ENCODE results near the gene GNG13. TPM values are rescaled to one million over a fixed set of nuclear protein-coding genes. Genes with fewer than 3 reads are reported as not detected.

The GNG13 gene
- total RNA-seq, 1 donor from 2014 or later: not detected

- peaks cover 18% of the 10 kb centered on the region for H3K4me1 ChIP-seq
- no peaks in the 10 kb centered on the region for H3K9me3 ChIP-seq (ENCODE audit: low read depth)
- Mint-ChIP-seq H3K36me3 (peaks cover 7% of the 10 kb centered on the region), H3K9me3 (no peaks in the 10 kb centered on the region), H3K27ac (no peak overlapping the region), H3K27me3 (ENCODE audit: insufficient read depth, low read depth) (peaks cover 5% of the 10 kb centered on the region), H3K4me3 (no peak overlapping the region), H3K4me1 (peaks cover 1% of the 10 kb centered on the region)
- no peak overlapping the region for H2AFZ ChIP-seq (replicated peaks)
- H4K20me1 ChIP-seq (ENCODE audit: low read depth): peaks cover 43% of the 10 kb centered on the region
- TF ChIP-seq EZH2phosphoT487 (IDR thresholded peaks at IDR 0.05): no peak
- TF ChIP-seq CTCF (IDR thresholded peaks at IDR 0.05): no peak
- no peak for TF ChIP-seq EZH2 (IDR thresholded peaks at IDR 0.05)
- peaks cover 10% of the 10 kb centered on the region for H3F3A ChIP-seq (ENCODE audit: low read depth)
- H3K4me3 ChIP-seq: no peak overlapping the region
- no peak overlapping the region for H3K27ac ChIP-seq
- no peak overlapping the region for H3K9ac ChIP-seq
- H3K4me2 ChIP-seq: no peak overlapping the region
- DNase-seq (ENCODE audit: low spot score): no peak
- peaks cover 27% of the 10 kb centered on the region for H3K27me3 ChIP-seq
- no peaks in the 10 kb centered on the region for H3K36me3 ChIP-seq
- no peaks in the 10 kb centered on the region for H3K79me2 ChIP-seq (ENCODE audit: low read depth)
These were observed 4.0 kb downstream of the GNG13 start for GRCh38 chr16:796296-797119.

- Histone ChIP-seq H2AFZ (replicated peaks) (no peak overlapping the region), H3K27me3 (peaks cover 19% of the 10 kb centered on the region), H3K36me3 (no peaks in the 10 kb centered on the region), H3K4me1 (peaks cover 10% of the 10 kb centered on the region), H3K9me3 (ENCODE audit: low read depth) (no peaks in the 10 kb centered on the region), H3K79me2 (ENCODE audit: low read depth) (no peaks in the 10 kb centered on the region), H4K20me1 (ENCODE audit: low read depth) (peaks cover 36% of the 10 kb centered on the region), H3F3A (ENCODE audit: low read depth) (peaks cover 5% of the 10 kb centered on the region), H3K4me2 (no peak overlapping the region), H3K4me3 (no peak overlapping the region), H3K27ac (no peak overlapping the region), H3K9ac (no peak overlapping the region)
- H3K4me3 Mint-ChIP-seq: no peak overlapping the region
- H3K27me3 Mint-ChIP-seq (ENCODE audit: insufficient read depth, low read depth): peaks cover 5% of the 10 kb centered on the region
- TF ChIP-seq CTCF (IDR thresholded peaks at IDR 0.05): no peak
- no peak for TF ChIP-seq EZH2phosphoT487 (IDR thresholded peaks at IDR 0.05)
- TF ChIP-seq EZH2 (IDR thresholded peaks at IDR 0.05): no peak
- peaks cover 3% of the 10 kb centered on the region for H3K4me1 Mint-ChIP-seq
- peaks cover 9% of the 10 kb centered on the region for H3K36me3 Mint-ChIP-seq
- H3K9me3 Mint-ChIP-seq: no peaks in the 10 kb centered on the region
- no peak for DNase-seq (ENCODE audit: low spot score)
- no peak overlapping the region for H3K27ac Mint-ChIP-seq
These were observed 4.8 kb downstream of the GNG13 start for GRCh38 chr16:795580-796229.

- no peak overlapping the region for H3K4me3 Mint-ChIP-seq
- Histone ChIP-seq H3K4me1 (peaks cover 3% of the 10 kb centered on the region), H3K9me3 (ENCODE audit: low read depth) (no peaks in the 10 kb centered on the region), H3K9ac (no peak overlapping the region), H3K4me2 (no peak overlapping the region), H3K36me3 (no peaks in the 10 kb centered on the region), H2AFZ (replicated peaks) (no peak overlapping the region), H3K4me3 (no peak overlapping the region), H3K27me3 (peaks cover 11% of the 10 kb centered on the region), H3F3A (ENCODE audit: low read depth) (no peaks in the 10 kb centered on the region), H3K27ac (no peak overlapping the region), H3K79me2 (ENCODE audit: low read depth) (peaks cover 3% of the 10 kb centered on the region), H4K20me1 (ENCODE audit: low read depth) (peaks cover 33% of the 10 kb centered on the region)
- no peak for DNase-seq (ENCODE audit: low spot score)
- TF ChIP-seq CTCF (IDR thresholded peaks at IDR 0.05) (no peak), EZH2 (IDR thresholded peaks at IDR 0.05) (no peak)
- no peak overlapping the region for H3K27ac Mint-ChIP-seq
- H3K27me3 Mint-ChIP-seq (ENCODE audit: insufficient read depth, low read depth): peaks cover 5% of the 10 kb centered on the region
- H3K9me3 Mint-ChIP-seq: no peaks in the 10 kb centered on the region
- peaks cover 3% of the 10 kb centered on the region for H3K4me1 Mint-ChIP-seq
- peaks cover 9% of the 10 kb centered on the region for H3K36me3 Mint-ChIP-seq
These were observed 5.6 kb downstream of the GNG13 start for GRCh38 chr16:794853-795466.
